ENCODE results near the gene ADGRG1. TPM values are rescaled to one million over a fixed set of nuclear protein-coding genes. Genes with fewer than 3 reads are reported as not detected.

ADGRG1 gene
- total RNA-seq, 4 donors from 2014 or later, result 6.5 to 87.0 (median 7.8) TPM

- H3K36me3 ChIP-seq, result no peaks in the 10 kb centered on the region
- intact Hi-C loops (cut with DNase I; ENCODE audit: low total_unique reads), result no loop called here
- no peak overlapping the region for H3K27ac ChIP-seq
- no peak overlapping the region for H3K4me3 ChIP-seq
- DNase-seq, result no peak
- no peaks in the 10 kb centered on the region for H3K9me3 ChIP-seq
- no peaks in the 10 kb centered on the region for H3K27me3 ChIP-seq
- no peaks in the 10 kb centered on the region for H3K4me1 ChIP-seq
- TF ChIP-seq CTCF (IDR thresholded peaks at IDR 0.05) (no peak), POLR2A (IDR thresholded peaks at IDR 0.05) (no peak)
These were observed 11.6 kb upstream of the ADGRG1 start for GRCh38 chr16:57616876-57617275.

GRCh38 chr16:57617604-57618111 is 10.8 kb upstream of the ADGRG1 start:
- Histone ChIP-seq H3K36me3 (no peaks in the 10 kb centered on the region), H3K27me3 (no peaks in the 10 kb centered on the region), H3K9me3 (no peaks in the 10 kb centered on the region), H3K4me3 (no peak overlapping the region), H3K4me1 (peaks cover 0 to under 1% of the 10 kb centered on the region in 2 donors), H3K27ac (no peak overlapping the region)
- intact Hi-C loops (cut with DNase I; ENCODE audit: low total_unique reads), result no loop called here
- TF ChIP-seq CTCF (IDR thresholded peaks at IDR 0.05), result no peak
- TF ChIP-seq POLR2A (IDR thresholded peaks at IDR 0.05), result no peak
- no peak for DNase-seq

- TF ChIP-seq CTCF (IDR thresholded peaks at IDR 0.05) (no peak), POLR2A (IDR thresholded peaks at IDR 0.05) (no peak)
- DNase-seq, result no peak
- Histone ChIP-seq H3K27ac (no peak overlapping the region), H3K36me3 (no peaks in the 10 kb centered on the region), H3K9me3 (no peaks in the 10 kb centered on the region), H3K4me1 (peaks cover 0 to 9% of the 10 kb centered on the region in 2 donors), H3K27me3 (no peaks in the 10 kb centered on the region), H3K4me3 (no peak overlapping the region)
- intact Hi-C loops (cut with DNase I; ENCODE audit: low total_unique reads), result no loop called here
These were observed 9.9 kb upstream of the ADGRG1 start for GRCh38 chr16:57618296-57619132.

- H3K27ac ChIP-seq, result no peak overlapping the region
- H3K4me1 ChIP-seq, result peaks cover 0 to 10% of the 10 kb centered on the region in 2 donors
- no peak for DNase-seq
- intact Hi-C loops (cut with DNase I; ENCODE audit: low total_unique reads), result no loop called here
- H3K36me3 ChIP-seq, result no peaks in the 10 kb centered on the region
- no peaks in the 10 kb centered on the region for H3K27me3 ChIP-seq
- H3K4me3 ChIP-seq, result no peak overlapping the region
- no peaks in the 10 kb centered on the region for H3K9me3 ChIP-seq
- TF ChIP-seq CTCF (IDR thresholded peaks at IDR 0.05), result no peak
- no peak for TF ChIP-seq POLR2A (IDR thresholded peaks at IDR 0.05)
These were observed 9.3 kb upstream of the ADGRG1 start for GRCh38 chr16:57619133-57619605.

- no peaks in the 10 kb centered on the region for H3K36me3 ChIP-seq
- no peak overlapping the region for H3K4me3 ChIP-seq
- intact Hi-C loops (cut with DNase I; ENCODE audit: low total_unique reads), result no loop called here
- no peak overlapping the region for H3K27ac ChIP-seq
- no peaks in the 10 kb centered on the region for H3K27me3 ChIP-seq
- peak; percentile 7 to 10 for DNase-seq
- peaks cover 0 to 12% of the 10 kb centered on the region in 2 donors for H3K4me1 ChIP-seq
- TF ChIP-seq POLR2A (IDR thresholded peaks at IDR 0.05) (no peak), CTCF (IDR thresholded peaks at IDR 0.05) (no peak)
- no peaks in the 10 kb centered on the region for H3K9me3 ChIP-seq
These were observed 8.7 kb upstream of the ADGRG1 start for GRCh38 chr16:57619606-57620334.

Measured in uterus (tissue), 4 donors.